ENCODE measurements around the gene CHTOP. TPM values are rescaled to one million over a fixed set of nuclear protein-coding genes. Genes with fewer than 3 reads are reported as not detected.

The CHTOP gene, protein sequence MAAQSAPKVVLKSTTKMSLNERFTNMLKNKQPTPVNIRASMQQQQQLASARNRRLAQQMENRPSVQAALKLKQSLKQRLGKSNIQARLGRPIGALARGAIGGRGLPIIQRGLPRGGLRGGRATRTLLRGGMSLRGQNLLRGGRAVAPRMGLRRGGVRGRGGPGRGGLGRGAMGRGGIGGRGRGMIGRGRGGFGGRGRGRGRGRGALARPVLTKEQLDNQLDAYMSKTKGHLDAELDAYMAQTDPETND
- 20.5 and 30.1 TPM in 2 replicates for total RNA-seq

DNA sequence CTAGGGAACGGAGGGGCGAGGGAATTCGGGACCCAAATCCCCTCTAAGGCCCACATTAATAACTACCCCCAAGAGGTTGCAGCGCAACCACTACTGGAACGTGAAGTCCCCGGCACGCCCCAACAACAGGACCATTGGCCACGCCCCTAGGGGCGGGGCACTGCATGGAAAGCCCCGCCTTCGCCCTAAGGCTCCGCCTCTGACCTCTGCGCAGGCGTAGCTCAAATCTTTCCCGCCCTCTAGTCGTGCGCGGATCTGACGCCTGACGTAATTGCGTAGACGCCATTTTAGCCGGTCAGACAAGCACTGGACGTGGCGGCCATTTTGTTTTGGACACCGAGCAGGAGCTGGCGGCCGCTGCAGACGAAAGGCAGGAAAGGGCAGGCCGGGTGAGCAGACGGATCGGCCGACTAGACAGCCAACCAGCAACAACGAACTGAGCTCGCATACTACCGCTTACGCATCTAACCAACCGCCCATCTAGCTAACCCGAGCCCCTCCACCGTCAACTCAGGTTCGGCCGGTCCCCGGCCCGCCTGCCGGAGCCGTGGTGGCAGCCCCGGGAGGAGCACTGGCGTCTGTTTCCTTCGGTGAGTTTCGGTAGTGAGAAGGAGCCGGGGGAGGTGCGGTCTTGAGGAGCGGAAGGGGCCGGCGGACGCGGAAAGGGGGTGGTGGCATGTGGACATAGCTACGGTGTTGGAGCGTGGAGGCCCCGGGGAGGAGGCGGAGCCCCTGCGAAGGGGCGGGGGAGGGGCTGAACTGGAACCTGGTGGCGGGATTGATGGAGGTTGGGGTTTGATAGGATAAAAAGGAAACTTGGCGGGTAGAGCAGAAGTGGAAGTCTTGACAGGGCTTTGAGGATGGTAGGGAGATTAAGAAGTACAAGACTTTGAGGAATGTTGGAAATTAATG is at the start of gene CHTOP:
CHTOP (plus strand) TSS at position 313 of the 912 bp plus-strand sequence. CDS start 2,523 bp downstream, outside the sequence.

DNA sequence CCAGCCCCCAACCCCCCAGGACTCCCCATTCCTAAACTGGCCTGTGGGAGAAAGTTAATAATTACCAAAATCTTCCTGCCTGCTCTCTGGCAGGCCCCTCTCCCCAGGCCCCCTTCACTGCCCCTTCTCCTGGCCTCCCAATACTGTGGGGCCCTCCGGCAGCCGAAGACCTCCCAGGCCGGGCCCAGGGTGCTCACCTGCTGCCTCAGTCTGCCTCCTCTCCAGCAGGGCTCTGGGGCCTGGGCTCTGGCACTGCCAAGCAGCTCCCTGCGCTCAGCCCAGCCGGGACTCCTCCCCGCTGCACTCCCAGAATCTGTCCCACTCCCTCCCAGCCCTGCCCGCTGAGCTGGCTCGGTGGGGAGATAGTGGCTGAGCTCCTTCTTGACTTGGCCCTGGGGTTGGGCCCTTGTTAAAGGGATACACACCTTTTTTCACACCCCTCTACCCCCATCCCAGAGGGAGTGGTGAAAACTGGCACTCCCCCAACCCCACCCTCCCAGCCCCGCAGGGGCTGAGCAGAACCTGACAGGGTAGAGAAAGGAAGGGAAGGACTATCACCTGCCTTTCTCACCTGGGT is 21.0 kb upstream of the CHTOP start, which contains the start of gene S100A16:
S100A16 (minus strand) TSS at position 383 of the 577 bp plus-strand sequence. CDS start 4,986 bp downstream, outside the sequence.

GRCh38 chr1:153616144-153616916 is 17.5 kb upstream of the CHTOP start, which contains the start of gene S100A14:
TSS of gene S100A14 (minus strand) at chr1:153616325. CDS start at chr1:153615858, 467 bp downstream.

GRCh38 chr1:153626904-153627714 is 6.8 kb upstream of the CHTOP start, which contains the start of gene S100A13:
TSS of gene S100A13 (minus strand) at chr1:153627505. CDS start at chr1:153626472, 1,033 bp downstream.

GRCh38 chr1:153627715-153628626 is 5.9 kb upstream of the CHTOP start, which contains the start of gene S100A1:
TSS of gene S100A1 (plus strand) at chr1:153628434. CDS start at chr1:153630522, 2,088 bp downstream.

GRCh38 chr1:153658400-153659174 is 24.7 kb downstream of the CHTOP start, which contains the start of gene SNAPIN:
TSS of gene SNAPIN (plus strand) at chr1:153658703. CDS start at chr1:153658744, 41 bp downstream.

DNA sequence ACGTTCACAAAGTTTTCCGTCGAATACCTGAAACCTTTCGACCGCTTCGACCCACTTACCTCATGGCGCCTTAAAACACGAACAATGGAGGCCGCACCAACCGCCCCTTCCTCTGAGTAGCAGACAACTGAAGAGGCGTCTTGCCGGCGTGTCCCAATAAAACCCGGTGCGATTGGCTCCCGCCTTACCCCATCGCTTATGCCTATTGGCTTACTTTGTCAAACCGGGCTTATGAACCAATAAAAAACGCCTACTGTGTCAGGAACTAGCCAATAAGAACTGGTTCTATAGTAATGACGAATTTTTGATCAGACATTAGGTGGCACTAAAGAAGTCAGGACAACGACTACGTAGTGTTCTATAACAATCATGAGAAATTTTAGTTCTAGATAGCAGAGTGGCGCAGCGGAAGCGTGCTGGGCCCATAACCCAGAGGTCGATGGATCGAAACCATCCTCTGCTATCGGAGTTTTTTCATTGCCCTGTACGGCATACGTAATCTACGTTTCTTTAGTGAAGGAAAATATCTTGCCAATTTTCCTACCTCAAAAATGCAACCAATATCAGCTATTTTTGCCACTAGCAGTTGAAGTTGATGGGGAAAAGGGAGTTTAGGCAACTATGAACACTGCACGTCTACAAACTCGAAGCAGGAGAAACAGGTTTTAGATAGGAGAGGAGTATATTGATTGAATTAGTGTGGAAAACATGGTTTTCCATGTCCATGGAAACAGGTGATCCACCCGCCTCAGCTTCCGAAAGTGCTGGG is 37.2 kb downstream of the CHTOP start, which contains the start of gene ILF2:
ILF2 (minus strand) TSS at position 135 of the 769 bp plus-strand sequence; CDS start at position 64, 71 bp downstream.

GRCh38 chr1:153678519-153679336 is 44.9 kb downstream of the CHTOP start, which contains the start of gene NPR1:
TSS of gene NPR1 (plus strand) at chr1:153678688. CDS start at chr1:153679109, 421 bp downstream.

Other genes with a start within 250 kb of the CHTOP start
- 19.4 and 185 TPM in 2 replicates for gene S100A8, start 243.0 kb upstream of the CHTOP start, total RNA-seq
- gene S100A7A, start 217.5 kb upstream of the CHTOP start, total RNA-seq = under 0.01 TPM in 1 of 2 replicates, not detected in the other
- 1.4 TPM in 1 of 2 replicates, not detected in the other for gene S100A7, start 173.4 kb upstream of the CHTOP start, total RNA-seq
- gene S100A6, start 98.1 kb upstream of the CHTOP start, total RNA-seq = 1,352 and 3,810 TPM in 2 replicates
- gene S100A5, start 93.1 kb upstream of the CHTOP start, total RNA-seq = 0.48 TPM in 1 of 2 replicates, not detected in the other
- 44.8 and 55.4 TPM in 2 replicates for gene S100A4, start 88.3 kb upstream of the CHTOP start, total RNA-seq
- 7.0 and 11.7 TPM in 2 replicates for gene S100A3, start 84.8 kb upstream of the CHTOP start, total RNA-seq
- gene S100A2, start 68.2 kb upstream of the CHTOP start, total RNA-seq = 975 and 1,509 TPM in 2 replicates
- 969 and 1,207 TPM in 2 replicates for gene S100A16, start 20.9 kb upstream of the CHTOP start, total RNA-seq
- gene S100A14, start 17.7 kb upstream of the CHTOP start, total RNA-seq = 685 and 1,926 TPM in 2 replicates
- 58.4 and 79.0 TPM in 2 replicates for gene S100A13, start 6.6 kb upstream of the CHTOP start, total RNA-seq
- gene S100A1, start 5.6 kb upstream of the CHTOP start, total RNA-seq = not detected in 2 replicates
- 53.5 and 60.7 TPM in 2 replicates for gene SNAPIN, start 24.6 kb downstream of the CHTOP start, total RNA-seq
- gene ILF2, start 36.9 kb downstream of the CHTOP start, total RNA-seq = 103 and 208 TPM in 2 replicates
- 0.48 TPM in 1 of 2 replicates, not detected in the other for gene NPR1, start 44.6 kb downstream of the CHTOP start, total RNA-seq
- gene INTS3, start 94.0 kb downstream of the CHTOP start, total RNA-seq = 12.5 and 14.5 TPM in 2 replicates
- gene SLC27A3, start 141.3 kb downstream of the CHTOP start, total RNA-seq = 5.1 and 17.9 TPM in 2 replicates

All from tracheal epithelial cell (primary cell).